Islet precursor cell (in vitro differentiated cells): ENCODE measurements around the gene ANAPC16.
"Not testable (repeated sequence)": the region's sequence is repeated elsewhere in the genome, so short reads cannot be mapped to it uniquely, and the experiment has no call there.

ENCODE experiments used
- DNase-seq: peaks from one replicate; pipeline ENCODE4 v3.0.0-alpha.2; 2018

The ANAPC16 gene

GRCh38 chr10:72218325-72218724 lies 2.5 kb downstream of the ANAPC16 start:
- no peak for DNase-seq

GRCh38 chr10:72218726-72219125 lies 2.9 kb downstream of the ANAPC16 start:
- no peak for DNase-seq

- no peak for DNase-seq
These were observed 3.5 kb downstream of the ANAPC16 start for GRCh38 chr10:72219235-72219814.

GRCh38 chr10:72220637-72221036 lies 4.8 kb downstream of the ANAPC16 start:
- DNase-seq = no peak

- DNase-seq = no peak
These were observed 5.5 kb downstream of the ANAPC16 start for GRCh38 chr10:72221278-72221677.

GRCh38 chr10:72223743-72224101 lies 7.9 kb downstream of the ANAPC16 start:
- no peak for DNase-seq

- DNase-seq = not testable (repeated sequence)
These were observed 8.4 kb downstream of the ANAPC16 start for GRCh38 chr10:72224191-72224590.

- DNase-seq = no peak
These were observed 10.7 kb downstream of the ANAPC16 start for GRCh38 chr10:72226418-72227027.

GRCh38 chr10:72227826-72228225 lies 12.0 kb downstream of the ANAPC16 start:
- no peak for DNase-seq

- DNase-seq = no peak
These were observed 12.5 kb downstream of the ANAPC16 start for GRCh38 chr10:72228318-72228751.

- DNase-seq = no peak
These were observed 13.7 kb downstream of the ANAPC16 start for GRCh38 chr10:72229261-72230251.

GRCh38 chr10:72233621-72234020 lies 17.8 kb downstream of the ANAPC16 start:
- no peak for DNase-seq

- no peak for DNase-seq
These were observed 18.8 kb downstream of the ANAPC16 start for GRCh38 chr10:72234560-72235095.

GRCh38 chr10:72235544-72236279 lies 19.9 kb downstream of the ANAPC16 start:
- no peak for DNase-seq

- DNase-seq = no peak
These were observed 22.8 kb downstream of the ANAPC16 start for GRCh38 chr10:72238392-72239175.

- no peak for DNase-seq
These were observed 23.6 kb downstream of the ANAPC16 start for GRCh38 chr10:72239409-72239808.

GRCh38 chr10:72240371-72240770 lies 24.6 kb downstream of the ANAPC16 start:
- DNase-seq = no peak

- no peak for DNase-seq
These were observed 26.0 kb downstream of the ANAPC16 start for GRCh38 chr10:72241691-72242252.

GRCh38 chr10:72242675-72243074 lies 26.9 kb downstream of the ANAPC16 start:
- no peak for DNase-seq

- DNase-seq = peak; percentile 73
These were observed 28.1 kb downstream of the ANAPC16 start for GRCh38 chr10:72243822-72244437.

- DNase-seq = no peak
These were observed 28.8 kb downstream of the ANAPC16 start for GRCh38 chr10:72244573-72245038.
